OCI-LY7 (cell line): ENCODE results near the gene P4HTM.

Experiments
- CTCF ChIP-seq: fragments of 200-600 bp; sonication (generic); conservative IDR thresholded peaks from 2 replicates; pipeline ENCODE4 v1.5.1; 2014; ENCODE audit warnings: mild to moderate bottlenecking, antibody characterized with exemption, low read length, moderate library complexity, mixed read lengths
- EZH2phosphoT487 ChIP-seq: fragments of 200-600 bp; sonication (generic); IDR thresholded peaks from 2 replicates; pipeline ENCODE4 v1.6.1; 2018; ENCODE audit warnings: low read depth, borderline replicate concordance, mild to moderate bottlenecking, mixed run types, antibody characterized with exemption, low read length, moderate library complexity, mixed read lengths

- no peak for TF ChIP-seq CTCF
- TF ChIP-seq EZH2phosphoT487 = no peak
These were observed 31.3 kb downstream of the P4HTM start for GRCh38 chr3:49021213-49021812.
